Gastroesophageal sphincter (tissue), 3 donors: Measurements from ENCODE around the gene MSANTD3.

Source experiments
- CTCF ChIP-seq, 4 experiments: fragments of 200-600 bp in 2 of 4; fragments of 450-650 bp in 2 of 4; sonication (generic) in 1 of 4; IDR thresholded peaks; one replicate each; pipeline ENCODE4 v1.5.1; 2017 to 2019; ENCODE audit warnings: antibody characterized with exemption in 4 of 4, mild to moderate bottlenecking in 2 of 4, moderate library complexity in 2 of 4
- POLR2A ChIP-seq, 2 donors: fragments of 450-650 bp; IDR thresholded peaks; one replicate each; pipeline ENCODE4 v1.6.1; 2017; ENCODE audit warnings: antibody characterized with exemption in 2 of 2, mild to moderate bottlenecking in 2 of 2, moderate library complexity in 1 of 2
- POLR2AphosphoS5 ChIP-seq: sonication (generic); formaldehyde crosslinking; IDR thresholded peaks from one replicate; pipeline ENCODE4 v1.6.1; 2017; ENCODE audit warnings: antibody characterized with exemption

DNA sequence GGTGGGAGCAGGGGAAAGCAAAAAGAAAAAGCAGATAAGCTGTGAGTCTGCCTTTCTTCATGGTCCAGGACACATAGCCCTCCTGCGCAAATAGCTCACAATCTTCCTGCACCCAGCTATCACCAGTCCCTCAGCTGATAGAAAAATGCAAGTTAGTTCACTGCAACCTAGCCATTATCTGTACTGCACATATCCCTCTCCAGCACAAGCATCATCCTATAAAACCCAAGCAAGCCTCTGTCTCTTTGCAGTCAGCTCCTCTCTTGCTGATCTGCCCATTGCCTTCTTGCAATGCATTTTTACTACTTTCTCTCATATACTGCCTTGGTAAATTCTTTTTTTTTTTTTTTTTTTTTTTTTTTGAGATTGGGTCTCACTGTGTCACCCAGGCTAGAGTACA lies 20.0 kb upstream of the MSANTD3 start:
- TF ChIP-seq POLR2A (IDR thresholded peaks at IDR 0.05) (no peak), CTCF (IDR thresholded peaks at IDR 0.05) (no peak), POLR2AphosphoS5 (no peak)
